ENCODE measurements around the gene CTNNBL1. TPM values are rescaled to one million over a fixed set of nuclear protein-coding genes. Genes with fewer than 3 reads are reported as not detected.

The CTNNBL1 gene
- total and polyA plus RNA-seq, 8 donors = 14.8 to 34.9 (median 21.3) TPM

GRCh38 chr20:37823296-37823980, 129.6 kb downstream of the CTNNBL1 start:
- no peaks in the 10 kb centered on the region for H3K9me3 ChIP-seq
- H3K27me3 ChIP-seq = no peaks in the 10 kb centered on the region
- no peak overlapping the region for H3K4me3 ChIP-seq
- H3K4me1 ChIP-seq = no peaks in the 10 kb centered on the region
- no peaks in the 10 kb centered on the region for H3K36me3 ChIP-seq
- DNase-seq (no peak), ATAC-seq (peak in 1 of 4 donors; percentile 47), FAIRE-seq (no peak)
- intact Hi-C loops (cut with DNase I) = no loop called here
- no peak for TF ChIP-seq CTCF (IDR thresholded peaks at IDR 0.05)
- H3K27ac ChIP-seq = no peak overlapping the region
- WGBS, 2 donors = 86% methylated on average over 6 of the region's 6 CpGs

GRCh38 chr20:37827605-37828004, 133.8 kb downstream of the CTNNBL1 start:
- Histone ChIP-seq H3K9me3 (no peaks in the 10 kb centered on the region), H3K27ac (no peak overlapping the region), H3K36me3 (no peaks in the 10 kb centered on the region), H3K27me3 (no peaks in the 10 kb centered on the region), H3K4me3 (no peak overlapping the region), H3K4me1 (no peaks in the 10 kb centered on the region)
- ATAC-seq = no peak
- 88 to 93% methylated on average over 3 of the region's 3 CpGs for WGBS, 2 donors
- DNase-seq = no peak
- intact Hi-C loops (cut with DNase I) = no loop called here
- no peak for TF ChIP-seq CTCF (IDR thresholded peaks at IDR 0.05)
- FAIRE-seq = no peak

- 66 to 68% methylated on average over 4 of the region's 4 CpGs for WGBS, 2 donors
- DNase-seq (no peak), FAIRE-seq (no peak), ATAC-seq (no peak)
- no peaks in the 10 kb centered on the region for H3K36me3 ChIP-seq
- H3K27ac ChIP-seq = no peak overlapping the region
- no peak overlapping the region for H3K4me3 ChIP-seq
- TF ChIP-seq CTCF (IDR thresholded peaks at IDR 0.05) = no peak
- intact Hi-C loops (cut with DNase I) = no loop called here
- no peaks in the 10 kb centered on the region for H3K27me3 ChIP-seq
- H3K9me3 ChIP-seq = no peaks in the 10 kb centered on the region
- H3K4me1 ChIP-seq = no peaks in the 10 kb centered on the region
These were observed 134.9 kb downstream of the CTNNBL1 start for GRCh38 chr20:37828684-37829083.

GRCh38 chr20:37829128-37829527, 135.3 kb downstream of the CTNNBL1 start:
- intact Hi-C loops (cut with DNase I) = no loop called here
- Histone ChIP-seq H3K9me3 (no peaks in the 10 kb centered on the region), H3K27ac (no peak overlapping the region), H3K36me3 (no peaks in the 10 kb centered on the region), H3K27me3 (no peaks in the 10 kb centered on the region), H3K4me3 (no peak overlapping the region), H3K4me1 (no peaks in the 10 kb centered on the region)
- FAIRE-seq = no peak
- no peak for DNase-seq
- no peak for TF ChIP-seq CTCF (IDR thresholded peaks at IDR 0.05)
- 82 to 85% methylated on average over 3 of the region's 3 CpGs for WGBS, 2 donors
- ATAC-seq = no peak

GRCh38 chr20:37833221-37833896, 139.5 kb downstream of the CTNNBL1 start:
- Histone ChIP-seq H3K9me3 (no peaks in the 10 kb centered on the region), H3K4me3 (no peak overlapping the region), H3K27me3 (no peaks in the 10 kb centered on the region), H3K36me3 (no peaks in the 10 kb centered on the region), H3K27ac (no peak overlapping the region), H3K4me1 (no peaks in the 10 kb centered on the region)
- WGBS, 2 donors = 77 to 78% methylated on average over 8 of the region's 8 CpGs
- DNase-seq (no peak), ATAC-seq (no peak), FAIRE-seq (no peak)
- no peak for TF ChIP-seq CTCF (IDR thresholded peaks at IDR 0.05)
- intact Hi-C loops (cut with DNase I) = no loop called here
